D341Med (cell line): Measurements from ENCODE around the gene VSTM1.
"Not testable (repeated sequence)": the region's sequence is repeated elsewhere in the genome, so short reads cannot be mapped to it uniquely, and the experiment has no call there.

Experiments used
- DNase-seq: peaks from one replicate; pipeline ENCODE4 v3.0.0; 2012; ENCODE audit warnings: low spot score

The VSTM1 gene, protein sequence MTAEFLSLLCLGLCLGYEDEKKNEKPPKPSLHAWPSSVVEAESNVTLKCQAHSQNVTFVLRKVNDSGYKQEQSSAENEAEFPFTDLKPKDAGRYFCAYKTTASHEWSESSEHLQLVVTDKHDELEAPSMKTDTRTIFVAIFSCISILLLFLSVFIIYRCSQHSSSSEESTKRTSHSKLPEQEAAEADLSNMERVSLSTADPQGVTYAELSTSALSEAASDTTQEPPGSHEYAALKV

GRCh38 chr19:54063350-54064116 lies at the start of gene VSTM1:
Gene VSTM1 (minus strand): TSS chr19:54063897. CDS start chr19:54063777, 120 bp downstream.
- DNase-seq, result no peak

DNA sequence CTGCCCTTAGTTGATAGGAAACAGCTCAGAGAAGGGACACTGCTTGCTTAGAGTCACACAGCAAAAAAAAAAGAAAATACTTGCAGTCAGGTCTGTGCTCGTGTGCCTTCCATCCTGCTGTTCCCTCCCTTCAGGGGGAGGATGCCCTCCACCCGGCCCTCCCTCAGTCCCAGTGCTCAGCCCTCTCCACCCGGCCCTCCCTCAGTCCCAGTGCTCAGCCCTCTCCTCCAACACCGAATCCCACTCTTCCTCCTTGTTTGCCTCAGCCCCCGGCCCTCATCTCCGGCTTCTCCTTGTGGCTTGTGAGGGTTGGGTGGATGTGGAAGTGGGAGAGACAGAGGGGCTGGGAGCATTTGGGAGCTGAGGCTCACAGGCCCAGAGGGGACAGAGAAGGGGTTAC lies 46.0 kb upstream of the VSTM1 start:
- no peak for DNase-seq

DNA sequence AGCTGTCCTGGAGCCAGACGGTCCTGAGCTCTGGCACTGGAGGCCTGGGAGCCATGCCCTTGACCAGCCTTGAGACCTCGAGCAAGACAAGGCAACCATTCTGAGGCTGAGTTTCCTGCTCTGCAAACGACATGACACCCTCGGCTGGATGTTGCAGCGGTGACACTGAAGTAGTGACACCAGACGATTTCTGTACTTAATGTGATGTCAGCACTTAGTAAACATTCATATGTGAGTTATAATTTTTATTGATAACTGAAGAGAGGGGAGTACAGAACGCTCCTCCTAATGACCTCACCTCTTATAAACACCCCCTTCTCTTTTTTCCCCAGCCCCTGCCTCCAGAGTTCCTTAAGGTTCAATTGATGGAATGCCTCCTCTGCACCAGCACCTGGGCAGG lies 44.8 kb upstream of the VSTM1 start:
- DNase-seq, result no peak

GRCh38 chr19:54107876-54108490 lies 44.3 kb upstream of the VSTM1 start:
- DNase-seq, result no peak

- peak; percentile 3 for DNase-seq
Measured at GRCh38 chr19:54106716-54107115, 43.0 kb upstream of the VSTM1 start.

GRCh38 chr19:54105796-54106195 lies 42.1 kb upstream of the VSTM1 start:
- peak; percentile 9 for DNase-seq

GRCh38 chr19:54104998-54105715 lies 41.5 kb upstream of the VSTM1 start:
- DNase-seq, result no peak

DNA sequence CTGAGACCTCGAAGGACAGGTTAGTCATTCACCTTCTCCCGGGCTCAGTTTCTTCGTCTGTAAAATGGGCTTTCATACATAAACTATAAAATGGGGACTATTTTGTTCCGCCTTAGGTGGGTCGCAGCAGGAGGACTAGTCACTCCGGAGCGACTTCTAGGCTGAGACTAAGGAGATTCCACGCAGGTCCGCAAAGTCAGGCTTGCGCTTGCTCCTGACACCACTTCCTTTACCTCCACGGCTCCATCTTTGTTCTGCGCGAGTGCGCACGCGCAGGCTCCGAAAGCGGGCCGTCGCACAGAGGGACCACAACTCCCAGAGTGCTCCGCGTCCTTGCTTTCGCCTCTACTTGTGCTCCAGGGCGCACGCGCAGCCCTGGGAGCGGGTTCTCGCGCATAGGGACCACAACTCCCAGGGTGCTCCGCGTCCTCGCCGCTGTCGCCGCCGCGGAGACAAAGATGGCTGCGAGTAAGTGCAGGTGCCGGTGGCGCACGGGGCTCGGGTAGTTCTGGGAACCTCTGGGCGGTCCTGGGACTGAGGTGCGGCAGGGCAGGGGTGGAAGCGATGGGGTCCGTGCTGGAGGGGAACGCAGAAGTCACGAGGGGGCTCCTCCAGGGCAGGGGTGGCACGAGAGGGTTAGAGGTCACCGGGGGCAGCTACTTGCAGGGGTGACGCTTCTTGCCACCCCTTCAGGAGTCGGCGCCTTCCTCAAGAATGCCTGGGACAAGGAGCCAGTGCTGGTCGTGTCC lies 38.9 kb upstream of the VSTM1 start, which contains the start of gene NDUFA3:
Gene NDUFA3, plus strand, starts transcription at position 435 of the 749 bp plus-strand sequence. Its CDS starts 24 bp downstream, at position 459.
- peak; percentile 100 for DNase-seq

DNA sequence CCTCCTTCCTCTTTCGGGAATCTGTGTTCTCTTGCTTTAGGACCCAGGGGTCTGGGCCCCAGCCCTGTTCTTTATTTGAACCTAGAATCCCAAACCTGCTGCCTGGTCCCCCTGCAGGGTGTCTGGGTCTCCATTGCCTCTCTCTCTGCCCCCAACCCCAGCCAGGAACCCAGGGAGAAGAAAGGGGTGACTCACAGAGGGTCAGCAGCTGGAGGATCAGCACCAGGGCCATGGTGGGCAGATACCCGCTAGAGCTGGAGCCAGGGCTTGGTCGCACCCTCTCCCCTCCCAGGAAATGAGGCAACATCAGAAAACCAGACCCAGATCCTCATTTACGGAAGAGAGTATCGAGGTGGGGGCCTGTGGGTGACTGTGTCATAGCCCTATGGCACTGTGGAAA lies 36.9 kb upstream of the VSTM1 start, which contains the start of gene OSCAR:
Gene OSCAR, minus strand, starts transcription at position 243 of the 400 bp plus-strand sequence. Its CDS starts 11 bp downstream, at position 232.
- DNase-seq, result no peak

DNA sequence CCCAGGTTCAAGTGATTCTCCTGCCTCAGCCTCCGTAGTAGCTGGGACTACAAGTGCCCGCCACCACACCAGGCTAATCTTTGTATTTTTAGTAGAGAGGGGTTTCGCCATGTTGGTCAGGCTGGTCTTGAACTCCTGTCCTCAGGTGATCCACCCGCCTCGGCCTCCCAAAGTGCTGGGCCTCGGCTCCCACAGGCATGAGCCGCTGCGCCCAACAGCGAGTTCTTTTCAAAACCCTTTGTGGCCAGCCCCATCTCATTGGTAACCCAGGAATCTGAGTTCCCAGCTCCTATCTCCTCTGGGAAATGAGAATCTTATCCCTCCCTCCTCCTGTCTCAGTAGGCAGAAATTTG lies 36.2 kb upstream of the VSTM1 start:
- not testable (repeated sequence) for DNase-seq

- DNase-seq, result no peak
Measured at GRCh38 chr19:54099190-54099902, 35.6 kb upstream of the VSTM1 start.

DNA sequence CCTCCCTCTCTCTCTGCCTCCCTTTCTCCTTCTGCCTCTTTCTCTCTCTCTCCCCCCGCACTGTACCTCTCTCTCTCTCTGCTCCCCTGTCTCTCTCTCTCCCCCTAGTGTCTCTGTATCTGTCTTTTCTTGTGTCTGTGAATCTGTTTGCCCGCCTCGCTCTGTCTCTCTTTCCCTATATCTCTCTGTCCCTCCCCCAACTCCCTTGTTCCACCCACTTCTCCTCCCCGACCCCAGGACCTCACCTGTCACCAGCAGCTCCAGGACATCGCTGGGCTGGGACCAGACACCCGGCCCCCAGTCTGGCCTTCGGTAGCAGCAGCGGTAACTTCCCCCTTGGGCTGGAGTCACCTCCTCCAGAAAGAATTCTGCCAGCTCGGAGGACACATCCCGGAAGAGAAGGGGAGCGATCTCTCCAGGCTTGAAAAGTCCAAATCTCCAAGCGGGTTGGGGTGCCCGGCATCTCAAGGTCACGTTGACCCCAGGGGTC lies 33.0 kb upstream of the VSTM1 start:
- DNase-seq, result no peak

GRCh38 chr19:54095859-54096616 lies 32.3 kb upstream of the VSTM1 start:
- DNase-seq, result peak; percentile 77

DNA sequence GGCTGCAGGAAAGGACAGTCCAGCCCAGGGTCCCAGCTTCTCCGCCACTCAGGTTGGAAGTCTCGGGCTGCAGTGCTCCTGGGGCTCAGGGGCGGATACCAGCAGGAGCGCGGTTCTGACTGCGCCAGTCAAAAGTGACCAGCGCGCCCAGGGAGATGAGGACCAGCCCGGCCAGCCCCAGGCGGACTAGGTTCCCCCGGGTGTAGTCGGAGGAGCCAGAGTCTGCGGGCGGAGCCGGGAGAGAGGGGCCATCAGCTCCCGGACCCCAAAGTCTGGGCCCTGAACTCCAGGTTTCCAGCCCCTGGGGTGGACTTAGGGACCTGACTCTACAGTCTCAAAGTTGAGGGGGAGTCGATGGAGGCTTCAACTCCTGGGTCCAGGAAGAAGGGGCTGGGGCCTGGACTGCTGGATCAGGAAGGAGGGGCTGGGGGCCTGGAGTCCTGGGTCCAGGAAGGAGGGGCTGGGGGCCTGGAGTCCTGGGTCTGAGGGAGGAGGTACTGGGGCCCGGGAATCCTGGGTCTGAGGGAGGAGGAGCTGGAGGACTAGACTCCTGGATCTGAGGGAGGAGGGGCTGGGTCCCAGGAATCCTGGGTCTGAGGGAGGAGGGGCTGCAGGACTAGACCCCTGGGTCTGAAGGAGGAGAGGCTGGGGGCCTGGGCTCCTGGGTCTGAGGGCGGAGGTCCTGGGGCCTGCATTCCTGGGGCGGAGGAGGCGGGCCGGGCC lies 31.6 kb upstream of the VSTM1 start:
- DNase-seq, result no peak

DNA sequence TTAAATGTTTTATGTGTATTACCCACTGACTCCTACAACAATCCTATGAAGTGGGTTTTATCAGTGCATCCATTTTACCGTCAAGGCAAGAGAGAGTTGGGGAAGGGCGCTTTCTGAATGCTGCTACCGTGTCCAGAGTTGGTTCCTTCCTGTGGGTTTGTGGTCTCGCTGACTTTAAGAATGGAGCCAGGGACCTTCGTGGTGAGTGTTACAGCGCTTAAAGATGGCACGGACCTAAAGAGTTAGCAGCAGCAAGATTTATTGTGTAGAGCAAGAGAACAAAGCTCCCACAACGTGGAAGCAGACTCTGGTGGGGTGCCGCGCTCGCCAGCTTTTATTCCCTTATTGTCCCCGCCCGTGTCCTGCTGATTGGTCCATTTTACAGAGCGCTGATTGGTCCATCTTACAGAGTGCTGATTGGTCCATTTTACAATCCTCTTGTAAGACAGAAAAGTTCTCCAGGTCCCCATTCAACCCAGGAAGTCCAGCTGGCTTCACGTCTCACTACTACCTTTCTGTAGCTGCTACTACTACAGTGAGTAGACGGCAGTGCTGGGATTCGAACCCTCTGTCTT lies 30.8 kb upstream of the VSTM1 start:
- DNase-seq, result no peak

DNA sequence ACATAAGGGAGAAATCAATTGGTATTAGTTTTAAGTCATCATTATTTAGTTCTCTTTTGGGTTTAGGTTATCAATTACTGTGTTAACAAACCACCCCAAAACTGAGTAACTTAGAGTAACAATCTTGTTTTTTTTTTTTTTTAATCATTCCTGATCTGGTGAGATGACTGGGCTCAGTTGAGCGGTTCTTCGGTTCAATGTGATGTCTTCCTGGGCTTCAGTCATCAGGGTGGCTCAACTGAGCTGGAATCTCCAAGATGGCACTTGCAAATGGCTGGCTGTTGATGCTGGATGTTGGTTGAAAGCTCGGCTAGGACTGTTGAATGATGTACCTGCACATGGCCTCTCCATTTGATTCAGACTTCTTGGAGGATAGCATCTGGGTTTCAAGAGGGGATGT lies 20.7 kb upstream of the VSTM1 start:
- no peak for DNase-seq

DNA sequence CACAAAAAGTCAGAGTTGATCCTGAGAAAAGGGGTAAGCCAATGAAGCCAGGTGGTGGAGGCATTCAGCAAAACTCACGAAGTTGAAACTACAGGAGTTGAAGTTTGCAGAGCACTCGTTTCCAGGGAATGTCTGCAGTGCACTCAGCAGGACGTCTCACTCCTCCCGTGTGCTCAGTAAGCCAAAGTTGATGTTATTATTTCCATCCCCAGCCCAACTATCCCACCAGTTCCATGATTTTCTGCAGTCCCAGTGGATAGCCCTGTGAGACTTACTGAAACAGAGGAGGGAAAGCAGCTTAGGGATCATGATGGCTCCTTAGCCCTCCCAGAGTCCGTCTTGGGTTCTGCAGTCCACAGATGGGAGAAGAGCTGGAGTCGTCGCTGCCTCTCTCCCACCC lies 17.3 kb upstream of the VSTM1 start, which contains the start of gene TARM1:
Gene TARM1, minus strand, starts transcription at position 334 of the 400 bp plus-strand sequence. Its CDS starts 25 bp downstream, at position 309.
- no peak for DNase-seq

DNA sequence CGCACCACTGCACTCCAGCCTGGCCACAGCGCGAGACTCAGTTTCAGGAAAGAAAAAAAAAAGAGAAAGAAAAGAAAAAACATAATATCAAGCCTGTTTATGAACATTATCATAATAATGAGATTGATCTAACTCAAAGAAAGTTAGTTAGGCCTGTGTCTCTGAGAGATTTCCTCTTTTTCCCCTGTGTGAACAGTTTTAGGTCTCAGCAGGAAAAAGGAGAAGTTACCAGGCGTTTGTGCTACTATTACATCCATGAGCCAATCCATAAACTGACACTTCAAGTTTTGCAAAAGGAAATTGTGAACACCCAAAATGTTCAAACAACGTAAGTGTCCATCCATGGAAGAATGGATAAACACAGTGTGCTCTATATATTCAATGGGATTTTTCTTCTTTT lies 13.6 kb upstream of the VSTM1 start:
- DNase-seq, result no peak

DNA sequence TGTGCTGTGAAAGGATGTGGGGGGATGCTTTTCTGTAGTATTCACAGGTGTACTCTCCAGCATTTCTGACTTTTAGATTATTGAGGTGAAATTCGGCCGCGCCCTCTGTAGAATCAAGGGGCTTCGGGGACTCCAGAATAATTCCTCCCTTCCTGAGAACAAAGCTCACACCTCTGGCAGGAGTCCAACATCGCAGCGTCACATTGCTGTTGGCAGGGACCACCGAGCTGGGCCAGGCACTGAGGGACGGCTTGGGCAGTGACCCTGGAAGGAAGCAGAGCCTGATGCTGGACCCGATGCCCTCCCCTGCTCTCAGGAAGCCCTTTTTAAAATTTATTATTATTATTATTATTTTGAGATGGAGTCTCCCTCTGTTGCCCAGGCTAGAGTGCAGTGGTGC lies 11.2 kb upstream of the VSTM1 start:
- DNase-seq, result no peak
